Measurements from ENCODE around the gene ST3GAL6. TPM values are rescaled to one million over a fixed set of nuclear protein-coding genes. Genes with fewer than 3 reads are reported as not detected.

ST3GAL6 gene, protein sequence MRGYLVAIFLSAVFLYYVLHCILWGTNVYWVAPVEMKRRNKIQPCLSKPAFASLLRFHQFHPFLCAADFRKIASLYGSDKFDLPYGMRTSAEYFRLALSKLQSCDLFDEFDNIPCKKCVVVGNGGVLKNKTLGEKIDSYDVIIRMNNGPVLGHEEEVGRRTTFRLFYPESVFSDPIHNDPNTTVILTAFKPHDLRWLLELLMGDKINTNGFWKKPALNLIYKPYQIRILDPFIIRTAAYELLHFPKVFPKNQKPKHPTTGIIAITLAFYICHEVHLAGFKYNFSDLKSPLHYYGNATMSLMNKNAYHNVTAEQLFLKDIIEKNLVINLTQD
- 8.0 and 8.2 TPM in 2 replicates for polyA plus RNA-seq (2013)

DNA sequence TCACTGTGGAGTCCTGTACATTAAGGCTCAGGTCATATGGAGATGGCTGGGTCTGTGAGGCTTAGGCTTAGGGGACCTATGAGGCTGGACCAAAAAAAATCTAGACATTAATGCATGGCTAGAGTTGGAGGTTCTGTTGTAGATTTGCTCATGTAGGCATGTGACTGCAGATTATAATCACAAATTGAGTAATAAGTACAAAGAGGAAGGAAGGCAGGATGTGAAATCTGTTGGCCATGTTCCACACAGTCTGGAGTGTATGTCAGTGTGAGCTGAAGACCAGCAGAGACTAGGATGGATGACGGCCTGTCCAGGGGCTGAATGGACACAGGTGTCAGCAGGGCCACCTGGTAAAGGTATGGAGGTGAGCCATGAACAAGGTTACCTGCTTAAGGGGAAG, at the start of gene ST3GAL6:
TSS of gene ST3GAL6 (plus strand) at position 265 of the 400 bp plus-strand sequence. CDS start 5,101 bp downstream, outside the sequence.
- DNase-seq, result peak in 1 of 2 donors; percentile 53
- Histone ChIP-seq H2BK5ac (ENCODE audit: low read depth, low read length, poor library complexity) (no peak within 1 kb of the TSS), H3K79me2 (ENCODE audit: control insufficient read depth, insufficient read depth, low read length, poor library complexity) (no peaks in the 10 kb centered on the region), H3K4me3 (ENCODE audit: low read depth, low read length) (no peak within 1 kb of the TSS), H3K27ac (ENCODE audit: low read depth, low read length) (no peak within 1 kb of the TSS), H3K4me1 (ENCODE audit: control insufficient read depth in 1 of 2, insufficient read depth in 2 of 2, low read length in 2 of 2) (no peaks in the 10 kb centered on the region), H4K8ac (ENCODE audit: low read depth, low read length) (no peak within 1 kb of the TSS), H3K4ac (ENCODE audit: low read depth, low read length) (no peak within 1 kb of the TSS), H4K12ac (ENCODE audit: low read depth, low read length) (no peak within 1 kb of the TSS), H2BK12ac (ENCODE audit: low read length) (no peak within 1 kb of the TSS), H3K4me2 (ENCODE audit: low read length) (no peak within 1 kb of the TSS), H2AFZ (ENCODE audit: insufficient read depth, low read length, poor library complexity) (no peak within 1 kb of the TSS), H2AK5ac (ENCODE audit: low read length) (no peak within 1 kb of the TSS), H3K36me3 (ENCODE audit: control insufficient read depth in 1 of 2, insufficient read depth in 2 of 2, low read length in 2 of 2) (no peaks in the 10 kb centered on the region), H3K27me3 (ENCODE audit: insufficient read depth, low read length) (no peaks in the 10 kb centered on the region), H2BK120ac (ENCODE audit: insufficient read depth, low read length, poor library complexity) (no peak within 1 kb of the TSS), H3K79me1 (ENCODE audit: low read length) (no peaks in the 10 kb centered on the region), H4K91ac (ENCODE audit: low read depth, low read length) (no peak within 1 kb of the TSS), H3K14ac (ENCODE audit: low read length) (no peak within 1 kb of the TSS), H3K9ac (ENCODE audit: low read length) (no peak within 1 kb of the TSS), H3K9me3 (ENCODE audit: insufficient read depth, low read depth, low read length) (no peaks in the 10 kb centered on the region), H3K18ac (ENCODE audit: low read length) (no peak within 1 kb of the TSS), H3K23ac (ENCODE audit: low read length) (peak within 1 kb of the TSS; percentile 68)
- no CpG with 5 or more reads among the region's 1 CpG for WGBS (ENCODE audit: extremely low coverage, insufficient coverage, insufficient read length)

DNA sequence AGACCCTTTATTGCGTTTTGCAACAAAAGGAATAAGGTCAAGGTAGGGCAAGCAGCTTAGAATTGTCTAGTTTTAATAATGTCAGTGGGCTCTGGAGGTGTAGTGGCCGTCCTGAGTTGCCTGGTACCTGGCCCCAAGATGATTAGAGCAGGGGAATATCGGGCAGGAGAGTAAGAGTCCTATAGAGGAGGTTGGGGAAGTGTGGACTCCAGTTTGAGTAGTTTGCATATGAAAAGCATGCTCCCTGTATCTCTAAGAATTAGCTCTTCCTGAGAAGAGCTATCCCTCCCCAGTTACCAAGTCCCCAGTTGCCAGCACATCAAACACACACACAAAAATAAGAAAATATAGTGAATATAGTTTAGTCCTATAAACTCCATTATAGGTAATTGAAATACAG, 49.2 kb upstream of the ST3GAL6 start:
- Histone ChIP-seq H2BK120ac (ENCODE audit: insufficient read depth, low read length, poor library complexity) (no peak overlapping the region), H3K9ac (ENCODE audit: low read length) (no peak overlapping the region), H3K27me3 (ENCODE audit: insufficient read depth, low read length) (no peaks in the 10 kb centered on the region), H3K23ac (ENCODE audit: low read length) (no peak overlapping the region), H3K9me3 (ENCODE audit: insufficient read depth, low read depth, low read length) (no peaks in the 10 kb centered on the region), H2BK12ac (ENCODE audit: low read length) (no peak overlapping the region), H4K91ac (ENCODE audit: low read depth, low read length) (no peak overlapping the region), H3K4ac (ENCODE audit: low read depth, low read length) (no peak overlapping the region), H2AFZ (ENCODE audit: insufficient read depth, low read length, poor library complexity) (no peak overlapping the region), H3K79me2 (ENCODE audit: control insufficient read depth, insufficient read depth, low read length, poor library complexity) (no peaks in the 10 kb centered on the region), H2BK5ac (ENCODE audit: low read depth, low read length, poor library complexity) (no peak overlapping the region), H3K18ac (ENCODE audit: low read length) (no peak overlapping the region), H3K4me2 (ENCODE audit: low read length) (no peak overlapping the region), H4K12ac (ENCODE audit: low read depth, low read length) (no peak overlapping the region), H3K4me1 (ENCODE audit: control insufficient read depth in 1 of 2, insufficient read depth in 2 of 2, low read length in 2 of 2) (peaks cover 2 to 5% of the 10 kb centered on the region in 2 experiments), H3K14ac (ENCODE audit: low read length) (no peak overlapping the region), H3K4me3 (ENCODE audit: low read depth, low read length) (no peak overlapping the region), H3K79me1 (ENCODE audit: low read length) (no peaks in the 10 kb centered on the region), H3K27ac (ENCODE audit: low read depth, low read length) (no peak overlapping the region), H3K36me3 (ENCODE audit: control insufficient read depth in 1 of 2, insufficient read depth in 2 of 2, low read length in 2 of 2) (no peaks in the 10 kb centered on the region), H2AK5ac (ENCODE audit: low read length) (no peak overlapping the region), H4K8ac (ENCODE audit: low read depth, low read length) (no peak overlapping the region)
- DNase-seq, result no peak
- WGBS (ENCODE audit: extremely low coverage, insufficient coverage, insufficient read length), result no CpG with 5 or more reads among the region's 3 CpGs

DNA sequence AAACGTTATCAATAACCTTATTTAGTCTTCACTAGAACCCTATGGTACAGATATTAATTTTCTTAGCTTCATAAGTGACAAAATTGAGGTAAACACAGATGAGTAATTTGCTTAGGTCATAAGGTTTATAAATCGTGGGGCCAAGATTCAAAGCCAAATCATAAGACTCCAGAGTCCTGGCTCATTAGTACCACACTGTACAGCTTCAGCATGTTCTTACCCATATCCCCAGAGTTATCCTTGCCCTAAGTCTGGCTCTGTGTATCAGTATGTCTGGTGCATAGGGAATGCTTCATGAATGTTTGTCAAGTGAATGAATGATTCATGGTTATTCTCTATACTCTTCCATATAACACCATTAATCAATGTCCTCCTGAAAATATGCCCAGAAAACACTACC, 45.6 kb upstream of the ST3GAL6 start:
- Histone ChIP-seq H2AFZ (ENCODE audit: insufficient read depth, low read length, poor library complexity) (no peak overlapping the region), H3K23ac (ENCODE audit: low read length) (no peak overlapping the region), H3K27me3 (ENCODE audit: insufficient read depth, low read length) (no peaks in the 10 kb centered on the region), H3K9ac (ENCODE audit: low read length) (no peak overlapping the region), H3K14ac (ENCODE audit: low read length) (no peak overlapping the region), H3K9me3 (ENCODE audit: insufficient read depth, low read depth, low read length) (no peaks in the 10 kb centered on the region), H3K36me3 (ENCODE audit: control insufficient read depth in 1 of 2, insufficient read depth in 2 of 2, low read length in 2 of 2) (no peaks in the 10 kb centered on the region), H2BK12ac (ENCODE audit: low read length) (no peak overlapping the region), H4K91ac (ENCODE audit: low read depth, low read length) (no peak overlapping the region), H2BK5ac (ENCODE audit: low read depth, low read length, poor library complexity) (no peak overlapping the region), H3K79me1 (ENCODE audit: low read length) (no peaks in the 10 kb centered on the region), H3K79me2 (ENCODE audit: control insufficient read depth, insufficient read depth, low read length, poor library complexity) (no peaks in the 10 kb centered on the region), H2AK5ac (ENCODE audit: low read length) (no peak overlapping the region), H4K12ac (ENCODE audit: low read depth, low read length) (no peak overlapping the region), H3K18ac (ENCODE audit: low read length) (no peak overlapping the region), H3K4me2 (ENCODE audit: low read length) (no peak overlapping the region), H3K4me1 (ENCODE audit: control insufficient read depth in 1 of 2, insufficient read depth in 2 of 2, low read length in 2 of 2) (no peaks in the 10 kb centered on the region), H3K4ac (ENCODE audit: low read depth, low read length) (no peak overlapping the region), H2BK120ac (ENCODE audit: insufficient read depth, low read length, poor library complexity) (no peak overlapping the region), H3K27ac (ENCODE audit: low read depth, low read length) (no peak overlapping the region), H3K4me3 (ENCODE audit: low read depth, low read length) (no peak overlapping the region), H4K8ac (ENCODE audit: low read depth, low read length) (no peak overlapping the region)
- no peak for DNase-seq
- WGBS (ENCODE audit: extremely low coverage, insufficient coverage, insufficient read length), result no CpG with 5 or more reads among the region's 2 CpGs

DNA sequence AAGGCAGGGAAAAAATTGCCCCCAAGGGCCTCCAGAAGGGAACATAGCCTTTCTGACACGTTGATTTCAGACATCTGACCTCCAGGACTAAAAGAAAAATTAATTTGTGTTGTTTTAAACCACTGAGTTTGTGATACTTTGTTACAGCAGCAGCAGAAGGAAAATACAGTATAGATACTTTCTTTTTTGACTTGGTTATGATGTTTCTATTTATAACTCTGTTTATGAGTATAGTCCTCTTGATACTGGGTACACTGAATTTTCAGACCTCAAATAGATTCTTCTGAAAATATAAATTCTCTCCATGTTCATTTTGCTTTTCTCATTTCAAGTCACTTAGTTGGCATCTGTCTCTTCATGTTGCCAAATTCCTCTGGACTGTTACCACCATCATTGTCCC, 44.4 kb upstream of the ST3GAL6 start:
- Histone ChIP-seq H3K27ac (ENCODE audit: low read depth, low read length) (no peak overlapping the region), H3K23ac (ENCODE audit: low read length) (no peak overlapping the region), H3K79me1 (ENCODE audit: low read length) (no peaks in the 10 kb centered on the region), H3K18ac (ENCODE audit: low read length) (no peak overlapping the region), H3K4ac (ENCODE audit: low read depth, low read length) (no peak overlapping the region), H3K9ac (ENCODE audit: low read length) (no peak overlapping the region), H2BK12ac (ENCODE audit: low read length) (no peak overlapping the region), H3K9me3 (ENCODE audit: insufficient read depth, low read depth, low read length) (no peaks in the 10 kb centered on the region), H3K4me2 (ENCODE audit: low read length) (no peak overlapping the region), H3K27me3 (ENCODE audit: insufficient read depth, low read length) (no peaks in the 10 kb centered on the region), H3K4me1 (ENCODE audit: control insufficient read depth in 1 of 2, insufficient read depth in 2 of 2, low read length in 2 of 2) (no peaks in the 10 kb centered on the region), H3K14ac (ENCODE audit: low read length) (no peak overlapping the region), H3K4me3 (ENCODE audit: low read depth, low read length) (no peak overlapping the region), H2BK120ac (ENCODE audit: insufficient read depth, low read length, poor library complexity) (no peak overlapping the region), H4K8ac (ENCODE audit: low read depth, low read length) (no peak overlapping the region), H2AFZ (ENCODE audit: insufficient read depth, low read length, poor library complexity) (no peak overlapping the region), H4K12ac (ENCODE audit: low read depth, low read length) (no peak overlapping the region), H4K91ac (ENCODE audit: low read depth, low read length) (no peak overlapping the region), H3K36me3 (ENCODE audit: control insufficient read depth in 1 of 2, insufficient read depth in 2 of 2, low read length in 2 of 2) (no peaks in the 10 kb centered on the region), H2BK5ac (ENCODE audit: low read depth, low read length, poor library complexity) (no peak overlapping the region), H2AK5ac (ENCODE audit: low read length) (no peak overlapping the region), H3K79me2 (ENCODE audit: control insufficient read depth, insufficient read depth, low read length, poor library complexity) (no peaks in the 10 kb centered on the region)
- WGBS (ENCODE audit: extremely low coverage, insufficient coverage, insufficient read length), result no CpG with 5 or more reads among the region's 1 CpG
- DNase-seq, result no peak

Data from trophoblast cell (in vitro differentiated cells and primary cell).